Keratinocyte (primary cell): ENCODE results near the gene CELF5. TPM values are rescaled to one million over a fixed set of nuclear protein-coding genes. Genes with fewer than 3 reads are reported as not detected.

Experiments used
- DNase-seq: peaks from one replicate; pipeline ENCODE4 v3.0.0-alpha.2; 2011; ENCODE audit warnings: low read depth, missing footprints, low spot score
- FAIRE-seq: peaks from 2 replicates; lab custom pipeline; 2011; peaks lifted over from hg19 to GRCh38; lab: Jason Lieb, UNC
- H2AFZ ChIP-seq: 2 replicates; pipeline ENCODE4 v1.6.0; 2012; ENCODE audit warnings: low read length, control low read depth, inconsistent platforms; ENCODE audit not compliant: control insufficient read depth
- H3K27ac ChIP-seq: 2 replicates; pipeline ENCODE4 v1.5.1; 2011; ENCODE audit warnings: low read length; ENCODE audit not compliant: control insufficient read depth, insufficient read depth
- H3K27me3 ChIP-seq: 3 replicates; pipeline ENCODE4 v1.6.0; 2011; ENCODE audit warnings: low read length; ENCODE audit not compliant: control insufficient read depth, insufficient read depth; ENCODE audit errors: extremely low read depth
- H3K36me3 ChIP-seq, 2 experiments: 2 replicates in 1 of 2; 3 replicates in 1 of 2; pipeline ENCODE4 v1.5.1; 2011; ENCODE audit warnings: low read length in 2 of 2, mild to moderate bottlenecking in 1 of 2; ENCODE audit not compliant: control insufficient read depth in 2 of 2, insufficient read depth in 2 of 2; ENCODE audit errors: extremely low read depth in 1 of 2
- H3K4me1 ChIP-seq: 3 replicates; pipeline ENCODE4 v1.5.1; 2011; ENCODE audit warnings: low read length; ENCODE audit not compliant: control insufficient read depth, insufficient read depth; ENCODE audit errors: extremely low read depth
- H3K4me2 ChIP-seq: 3 replicates; pipeline ENCODE4 v1.6.0; 2011; ENCODE audit warnings: low read depth, low read length; ENCODE audit not compliant: control insufficient read depth, insufficient read depth; ENCODE audit errors: extremely low read depth
- H3K4me3 ChIP-seq, 3 experiments: fragments of 200-600 bp in 1 of 3; sonication (generic) in 1 of 3; 2 replicates in 2 of 3; 3 replicates in 1 of 3; pipeline ENCODE4 v1.5.1; 2011 to 2016; ENCODE audit warnings: low read length in 3 of 3, mild to moderate bottlenecking in 3 of 3, control low read depth in 2 of 3, inconsistent platforms in 1 of 3, low read depth in 1 of 3, mixed read lengths in 1 of 3, mixed run types in 1 of 3, moderate library complexity in 1 of 3; ENCODE audit not compliant: control insufficient read depth in 2 of 3, insufficient read depth in 2 of 3; ENCODE audit errors: extremely low read depth in 1 of 3
- H3K79me2 ChIP-seq: 2 replicates; pipeline ENCODE4 v1.6.0; 2012; ENCODE audit warnings: low read length; ENCODE audit not compliant: control insufficient read depth, insufficient read depth
- H3K9ac ChIP-seq: 3 replicates; pipeline ENCODE4 v1.6.0; 2011; ENCODE audit warnings: low read length; ENCODE audit not compliant: control insufficient read depth, insufficient read depth; ENCODE audit errors: extremely low read depth
- H3K9me1 ChIP-seq: 3 replicates; pipeline ENCODE4 v1.6.0; 2011; ENCODE audit warnings: low read length; ENCODE audit not compliant: control insufficient read depth, insufficient read depth; ENCODE audit errors: extremely low read depth
- H3K9me3 ChIP-seq: 2 replicates; pipeline ENCODE4 v1.5.1; 2012; ENCODE audit warnings: low read depth, low read length; ENCODE audit not compliant: control insufficient read depth
- H4K20me1 ChIP-seq: 3 replicates; pipeline ENCODE4 v1.6.0; 2011; ENCODE audit warnings: low read length; ENCODE audit not compliant: control insufficient read depth, insufficient read depth; ENCODE audit errors: extremely low read depth
- CTCF ChIP-seq, 3 experiments: IDR thresholded peaks in 1 of 3; conservative IDR thresholded peaks in 1 of 3; optimal IDR thresholded peaks in 1 of 3; 2 replicates in 2 of 3; 3 replicates in 1 of 3; pipeline versions ENCODE3 to v1.5.1; 2011; ENCODE audit warnings: low read length in 3 of 3, mild to moderate bottlenecking in 3 of 3, moderate library complexity in 2 of 3, control low read depth in 1 of 3, inconsistent platforms in 1 of 3; ENCODE audit not compliant: insufficient read depth in 2 of 3; ENCODE audit errors: extremely low read depth in 1 of 3
- EZH2 ChIP-seq: IDR thresholded peaks from one replicate; pipeline ENCODE4 v1.6.1; 2012; ENCODE audit warnings: inconsistent platforms, mild to moderate bottlenecking, low read length, moderate library complexity
- dilution Hi-C: fragments of 300-500 bp; cut with MboI; formaldehyde crosslinking; loops from one replicate; pipeline ENCODE4 v1.7.0; 2020; ENCODE audit warnings: low sequenced_read_pairs; ENCODE audit not compliant: extremely low pct_ligation_motif_present
- polyA plus RNA-seq, 5 experiments: library from polyadenylated mRNA; depleted of rRNA in 3 of 5; stranded (reverse) in 3 of 5; stranded (forward) in 1 of 5; unstranded in 1 of 5; fragments of >200 nt; gene quantifications; 1 replicate in 1 of 5; 2 replicates in 3 of 5; 3 replicates in 1 of 5; pipeline versions ENCODE4 v1.2.1 to v1.2.3, GENCODE V29; 2011 to 2012; ENCODE audit warnings: missing spikeins in 2 of 5, low read depth in 1 of 5, low replicate concordance in 1 of 5

CELF5 gene
- polyA plus RNA-seq, 1 donor (not counting 4 experiments of a cell fraction or from before 2014, with no cell fraction given), result 0.04 TPM

GRCh38 chr19:3314962-3315675, 90.7 kb downstream of the CELF5 start:
- no peaks in the 10 kb centered on the region for H3K79me2 ChIP-seq
- no peak for FAIRE-seq
- no peak overlapping the region for H3K4me3 ChIP-seq
- no peaks in the 10 kb centered on the region for H3K36me3 ChIP-seq
- no peak for TF ChIP-seq EZH2
- no peak for TF ChIP-seq CTCF (optimal IDR thresholded peaks at IDR 0.05 in 1 of 3, IDR thresholded peaks at IDR 0.05 in 1 of 3, conservative IDR thresholded peaks at IDR 0.05 in 1 of 3; ENCODE audit: extremely low read depth in 1 of 3, insufficient read depth in 2 of 3, low read length in 3 of 3)
- no peaks in the 10 kb centered on the region for H4K20me1 ChIP-seq
- no peak overlapping the region for H3K27ac ChIP-seq
- no peak overlapping the region for H3K4me2 ChIP-seq
- H3K9me3 ChIP-seq, result no peaks in the 10 kb centered on the region
- dilution Hi-C loops, result no loop called here
- no peak overlapping the region for H2AFZ ChIP-seq
- H3K27me3 ChIP-seq, result peaks cover 16% of the 10 kb centered on the region
- no peak overlapping the region for H3K9ac ChIP-seq
- peaks cover 3% of the 10 kb centered on the region for H3K4me1 ChIP-seq
- DNase-seq, result no peak
- no peaks in the 10 kb centered on the region for H3K9me1 ChIP-seq

GRCh38 chr19:3315676-3315973, 91.2 kb downstream of the CELF5 start:
- peaks cover 3% of the 10 kb centered on the region for H3K4me1 ChIP-seq
- no peak overlapping the region for H2AFZ ChIP-seq
- dilution Hi-C loops, result no loop called here
- H3K79me2 ChIP-seq, result no peaks in the 10 kb centered on the region
- no peaks in the 10 kb centered on the region for H3K9me3 ChIP-seq
- H4K20me1 ChIP-seq, result no peaks in the 10 kb centered on the region
- H3K4me2 ChIP-seq, result no peak overlapping the region
- H3K9me1 ChIP-seq, result no peaks in the 10 kb centered on the region
- FAIRE-seq (no peak), DNase-seq (no peak)
- no peaks in the 10 kb centered on the region for H3K36me3 ChIP-seq
- H3K9ac ChIP-seq, result no peak overlapping the region
- peaks cover 16% of the 10 kb centered on the region for H3K27me3 ChIP-seq
- TF ChIP-seq CTCF (optimal IDR thresholded peaks at IDR 0.05 in 1 of 3, IDR thresholded peaks at IDR 0.05 in 1 of 3, conservative IDR thresholded peaks at IDR 0.05 in 1 of 3; ENCODE audit: extremely low read depth in 1 of 3, insufficient read depth in 2 of 3, low read length in 3 of 3) (no peak), EZH2 (no peak)
- no peak overlapping the region for H3K27ac ChIP-seq
- H3K4me3 ChIP-seq, result no peak overlapping the region
